ENCODE measurements around the gene RUNX2. TPM values are rescaled to one million over a fixed set of nuclear protein-coding genes. Genes with fewer than 3 reads are reported as not detected.
A peak's percentile ranks its signal among the peaks of the same experiment; 100 is the strongest.

Gene RUNX2
- total and polyA plus RNA-seq, 12 donors, result 0.20 to 3.0 (median 1.6) TPM

DNA sequence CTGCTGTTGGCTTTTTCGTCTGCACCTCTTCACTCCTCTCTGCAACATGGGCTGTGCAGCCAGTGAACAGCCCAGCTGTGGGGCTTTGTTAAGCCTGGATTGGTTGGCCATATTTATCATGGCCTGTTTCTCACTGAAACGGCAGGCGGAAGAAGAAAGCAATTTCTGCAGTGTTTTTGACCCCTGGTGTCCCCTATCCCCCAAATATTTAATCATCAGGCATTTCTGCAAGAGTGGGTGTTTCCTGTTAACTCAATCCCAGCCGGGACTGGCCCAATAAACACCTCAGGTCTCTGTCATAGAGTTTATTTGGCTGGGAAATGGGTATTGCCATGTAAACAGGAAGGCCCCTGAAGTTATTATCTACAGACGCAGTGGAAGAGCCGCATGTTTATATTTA is 224.4 kb downstream of the RUNX2 start:
- Histone ChIP-seq H3K4me1 (peaks cover 0 to 17% (median 9%) of the 10 kb centered on the region in 9 donors), H3K9me3 (no peaks in the 10 kb centered on the region), H3K36me3 (peaks cover 0 to under 1% (median 0%) of the 10 kb centered on the region in 9 donors), H3K27ac (no peak overlapping the region), H3K27me3 (no peaks in the 10 kb centered on the region), H3K4me3 (no peak overlapping the region)
- ATAC-seq, result no peak
- intact Hi-C loops (cut with DNase I), result no loop called here
- 74 to 79% methylated on average over 6 of the region's 6 CpGs for WGBS, 2 donors
- TF ChIP-seq, protein P1, sequence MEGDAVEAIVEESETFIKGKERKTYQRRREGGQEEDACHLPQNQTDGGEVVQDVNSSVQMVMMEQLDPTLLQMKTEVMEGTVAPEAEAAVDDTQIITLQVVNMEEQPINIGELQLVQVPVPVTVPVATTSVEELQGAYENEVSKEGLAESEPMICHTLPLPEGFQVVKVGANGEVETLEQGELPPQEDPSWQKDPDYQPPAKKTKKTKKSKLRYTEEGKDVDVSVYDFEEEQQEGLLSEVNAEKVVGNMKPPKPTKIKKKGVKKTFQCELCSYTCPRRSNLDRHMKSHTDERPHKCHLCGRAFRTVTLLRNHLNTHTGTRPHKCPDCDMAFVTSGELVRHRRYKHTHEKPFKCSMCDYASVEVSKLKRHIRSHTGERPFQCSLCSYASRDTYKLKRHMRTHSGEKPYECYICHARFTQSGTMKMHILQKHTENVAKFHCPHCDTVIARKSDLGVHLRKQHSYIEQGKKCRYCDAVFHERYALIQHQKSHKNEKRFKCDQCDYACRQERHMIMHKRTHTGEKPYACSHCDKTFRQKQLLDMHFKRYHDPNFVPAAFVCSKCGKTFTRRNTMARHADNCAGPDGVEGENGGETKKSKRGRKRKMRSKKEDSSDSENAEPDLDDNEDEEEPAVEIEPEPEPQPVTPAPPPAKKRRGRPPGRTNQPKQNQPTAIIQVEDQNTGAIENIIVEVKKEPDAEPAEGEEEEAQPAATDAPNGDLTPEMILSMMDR (IDR thresholded peaks at IDR 0.05), result no peak
- no peak for DNase-seq

DNA sequence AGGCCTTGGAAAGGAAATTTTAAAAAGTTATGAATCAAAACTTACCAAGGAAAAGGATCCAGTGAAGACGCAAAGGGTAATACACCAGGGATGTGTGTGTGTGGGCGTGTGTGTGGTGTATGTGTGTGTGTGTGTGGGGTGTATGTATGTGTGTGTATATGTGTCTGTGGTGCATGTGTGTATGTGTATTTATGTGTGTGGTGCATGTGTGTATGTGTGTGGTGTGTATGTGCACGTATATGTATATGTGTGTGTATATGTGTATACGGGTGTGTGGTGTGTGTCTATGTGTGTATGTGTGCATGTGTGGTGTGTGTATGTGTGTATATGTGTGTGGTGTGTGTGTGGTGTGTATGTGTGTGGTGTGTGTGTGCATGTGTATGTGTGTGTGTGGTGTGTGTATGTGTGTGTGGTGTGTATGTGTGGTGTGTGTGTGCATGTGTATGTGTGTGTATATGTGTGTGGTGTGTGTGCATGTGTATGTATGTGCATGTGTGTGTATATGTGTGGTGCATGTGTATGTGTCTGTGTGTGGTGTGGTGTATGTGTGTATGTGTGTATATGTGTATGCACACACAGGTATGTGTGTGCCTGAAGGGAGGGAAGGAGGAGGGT is 225.7 kb downstream of the RUNX2 start:
- TF ChIP-seq, protein P1 (IDR thresholded peaks at IDR 0.05), result no peak
- Histone ChIP-seq H3K27ac (no peak overlapping the region), H3K4me3 (no peak overlapping the region), H3K27me3 (no peaks in the 10 kb centered on the region), H3K4me1 (peaks cover 0 to 17% (median 9%) of the 10 kb centered on the region in 9 donors), H3K36me3 (no peaks in the 10 kb centered on the region), H3K9me3 (no peaks in the 10 kb centered on the region)
- intact Hi-C loops (cut with DNase I), result no loop called here
- 86 to 94% methylated on average over 4 of the region's 4 CpGs for WGBS, 2 donors
- ATAC-seq (no peak), DNase-seq (no peak)

DNA sequence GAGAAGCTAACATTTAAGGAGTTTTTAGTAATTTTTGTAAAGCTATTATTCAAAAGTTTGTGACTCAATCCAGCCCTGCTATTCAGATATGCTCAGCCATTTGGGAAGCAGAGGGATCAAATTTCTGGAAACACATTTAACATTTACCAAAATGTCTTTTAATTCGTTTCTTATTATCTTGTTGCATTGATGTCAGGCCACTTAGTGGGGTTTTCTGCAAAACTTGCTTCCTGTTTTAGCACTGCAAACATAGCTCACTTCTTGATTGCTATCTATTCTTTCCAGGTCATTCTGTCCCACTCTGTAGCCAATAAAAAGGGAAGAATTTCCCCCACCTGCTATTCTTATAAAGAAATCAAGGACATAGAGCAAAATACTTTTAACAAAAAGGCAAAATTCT is 226.5 kb downstream of the RUNX2 start:
- H3K4me1 ChIP-seq, result peaks cover 0 to 17% (median 9%) of the 10 kb centered on the region in 9 donors
- H3K27ac ChIP-seq, result no peak overlapping the region
- WGBS, 2 donors, result 16 to 41% methylated on average over 1 of the region's 1 CpG
- intact Hi-C loops (cut with DNase I), result no loop called here
- H3K27me3 ChIP-seq, result no peaks in the 10 kb centered on the region
- H3K36me3 ChIP-seq, result no peaks in the 10 kb centered on the region
- no peak overlapping the region for H3K4me3 ChIP-seq
- DNase-seq (no peak), ATAC-seq (no peak)
- H3K9me3 ChIP-seq, result no peaks in the 10 kb centered on the region
- TF ChIP-seq, protein P1 (IDR thresholded peaks at IDR 0.05), result no peak

DNA sequence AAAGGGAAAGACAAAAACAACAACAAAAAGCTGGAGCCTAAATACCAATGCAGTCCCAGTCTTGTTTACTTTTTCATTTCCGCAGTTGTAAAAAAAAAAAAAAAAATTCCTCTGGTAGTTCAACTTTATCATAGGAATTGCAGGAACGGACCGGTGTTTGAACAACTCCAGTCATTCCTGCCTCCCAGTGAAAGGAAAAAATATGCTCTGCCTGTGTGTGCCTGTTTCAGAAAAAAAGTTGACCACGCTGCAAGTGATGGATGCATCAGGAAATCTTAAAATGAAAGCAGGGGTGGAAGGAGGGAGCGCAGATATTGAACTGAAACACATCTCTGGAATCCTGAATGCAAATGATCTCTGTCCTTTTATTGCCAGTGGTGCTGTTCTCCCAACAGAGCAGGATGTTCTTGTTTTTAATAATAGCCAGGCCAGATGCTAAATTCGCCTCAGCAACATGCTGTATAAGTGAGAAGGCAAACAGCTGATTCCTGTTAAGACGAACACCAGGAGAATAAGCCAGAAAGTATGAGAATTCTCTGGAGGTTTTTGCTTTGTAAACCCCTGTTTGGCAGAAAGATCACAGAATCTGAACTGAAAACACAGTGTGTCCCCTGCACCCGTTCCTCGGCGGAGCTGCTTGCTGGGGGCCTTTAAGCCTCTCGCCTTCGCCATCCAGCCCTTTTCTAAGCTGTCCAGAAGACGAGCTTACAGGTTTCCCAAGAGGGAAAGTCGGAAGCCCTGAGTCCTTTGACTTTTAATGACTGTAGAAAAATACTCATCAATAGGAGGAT is 228.0 kb downstream of the RUNX2 start:
- WGBS, 2 donors, result 39 to 52% methylated on average over 14 of the region's 14 CpGs
- H3K4me1 ChIP-seq, result peaks cover 0 to 17% (median 9%) of the 10 kb centered on the region in 9 donors
- no peaks in the 10 kb centered on the region for H3K9me3 ChIP-seq
- intact Hi-C loops (cut with DNase I), result no loop called here
- ATAC-seq (peak in 7 of 8 donors; percentile 23 to 90 (median 61)), DNase-seq (no peak)
- no peaks in the 10 kb centered on the region for H3K36me3 ChIP-seq
- H3K27me3 ChIP-seq, result no peaks in the 10 kb centered on the region
- peak overlapping the region in 6 of 10 donors; percentile 13 to 47 (median 39) for H3K27ac ChIP-seq
- H3K4me3 ChIP-seq, result peak overlapping the region in 6 of 10 donors; percentile 2 to 32 (median 30)
- TF ChIP-seq, protein P1 (IDR thresholded peaks at IDR 0.05), result no peak
